GM12878 (cell line): ENCODE results near the gene SCP2D1. TPM values are rescaled to one million over a fixed set of nuclear protein-coding genes. Genes with fewer than 3 reads are reported as not detected.

Source experiments
- ATAC-seq: fragments of 200-7000 bp; cut with Tn5 transposase; 3 replicates; pipeline ENCODE4 v1.9.1; 2020; ENCODE audit warnings: mild to moderate bottlenecking, moderate library complexity
- BruUV-seq: library from RNA; stranded (reverse); fragments of 400-500 nt; replicated peaks from 2 replicates; lab custom pipeline; 2021; lab: Mats Ljungman, UMichigan
- CTCF ChIA-PET: fragments of 300-600 bp; sonication (Branson Sonifier 250); formaldehyde crosslinking; extraction: SDS; loops from one replicate; lab custom pipeline; 2021; ENCODE audit warnings: inconsistent platforms; lab: Yijun Ruan, JAX
- POLR2A ChIA-PET: fragments of 350-600 bp; formaldehyde crosslinking; extraction: SDS; loops from one replicate; lab custom pipeline; 2021; ENCODE audit warnings: inconsistent platforms; lab: Charles Lee
- RAD21 ChIA-PET: fragments of 300-600 bp; sonication (Branson Sonifier 250); formaldehyde crosslinking; loops from one replicate; lab custom pipeline; 2023; ENCODE audit warnings: antibody characterized with exemption; ENCODE audit not compliant: unreplicated experiment; lab: Charles Lee
- SMC1A ChIA-PET: fragments of 300-600 bp; sonication (Branson Sonifier 250); formaldehyde crosslinking; loops from one replicate; lab custom pipeline; 2023; ENCODE audit not compliant: unreplicated experiment, uncharacterized antibody; lab: Charles Lee
- DNase-seq: peaks from one replicate; pipeline ENCODE4 v3.0.0-alpha.2; 2011; ENCODE audit warnings: low read depth, low spot score
- FAIRE-seq: peaks from 3 replicates; lab custom pipeline; 2011; peaks lifted over from hg19 to GRCh38; lab: Jason Lieb, UNC
- H2AFZ ChIP-seq: 2 replicates; pipeline ENCODE4 v1.6.0; 2011; ENCODE audit warnings: low read depth, low read length, control low read depth; ENCODE audit not compliant: control insufficient read depth
- H3K27ac ChIP-seq: 2 replicates; pipeline ENCODE4 v1.5.1; 2011; ENCODE audit warnings: control low read depth; ENCODE audit not compliant: control insufficient read depth, insufficient read depth
- H3K27me3 ChIP-seq, 2 experiments: replicated peaks in 1 of 2; 2 replicates each; pipeline versions ENCODE4 v1.6.0 to v1.6.1; 2011; ENCODE audit warnings: low read length in 1 of 2; ENCODE audit not compliant: control insufficient read depth in 2 of 2, insufficient read depth in 2 of 2
- H3K36me3 ChIP-seq, 2 experiments: 2 replicates each; pipeline ENCODE4 v1.5.1; 2011; ENCODE audit warnings: low read length in 1 of 2; ENCODE audit not compliant: control insufficient read depth in 2 of 2, insufficient read depth in 2 of 2
- H3K4me1 ChIP-seq: 2 replicates; pipeline ENCODE4 v1.6.1; 2011; ENCODE audit warnings: mild to moderate bottlenecking, low read length, moderate library complexity, mixed read lengths; ENCODE audit not compliant: control insufficient read depth, insufficient read depth
- H3K4me2 ChIP-seq: 2 replicates; pipeline ENCODE4 v1.6.0; 2011; ENCODE audit warnings: control low read depth; ENCODE audit not compliant: control insufficient read depth, insufficient read depth
- H3K4me3 ChIP-seq: fragments of 200-600 bp; sonication (generic); 2 replicates; pipeline ENCODE4 v1.5.1; 2016
- H3K79me2 ChIP-seq: 2 replicates; pipeline ENCODE4 v1.6.0; 2011; ENCODE audit warnings: low read length; ENCODE audit not compliant: control insufficient read depth, insufficient read depth
- H3K9ac ChIP-seq: 2 replicates; pipeline ENCODE4 v1.8.0; 2011; ENCODE audit warnings: low read length, control low read depth, mixed read lengths; ENCODE audit not compliant: control insufficient read depth, insufficient read depth
- H3K9me3 ChIP-seq: replicated peaks from 3 replicates; pipeline ENCODE4 v1.5.1; 2011; ENCODE audit warnings: mild to moderate bottlenecking, low read length; ENCODE audit not compliant: control insufficient read depth, insufficient read depth
- H4K20me1 ChIP-seq: 2 replicates; pipeline ENCODE4 v1.6.0; 2011; ENCODE audit not compliant: control insufficient read depth, insufficient read depth
- CEBPB ChIP-seq, 2 experiments: fragments of 150-350 bp in 1 of 2; IDR thresholded peaks; 2 replicates each; pipeline ENCODE4 v1.6.1; 2012 to 2014; ENCODE audit warnings: low read depth in 2 of 2, low read length in 2 of 2, borderline replicate concordance in 1 of 2, inconsistent platforms in 1 of 2
- ESRRA ChIP-seq: IDR thresholded peaks from 2 replicates; pipeline ENCODE4 v1.6.1; 2012; ENCODE audit warnings: mild to moderate bottlenecking, low read length, improper control_type of control experiment
- NFXL1 ChIP-seq: fragments of 450-650 bp; IDR thresholded peaks from 2 replicates; pipeline ENCODE4 v1.6.1; 2017; ENCODE audit warnings: antibody characterized with exemption, mild to moderate bottlenecking, borderline replicate concordance
- NR2C2 ChIP-seq: IDR thresholded peaks from 2 replicates; pipeline ENCODE4 v1.6.1; 2011; ENCODE audit warnings: borderline replicate concordance, low read depth; ENCODE audit not compliant: control insufficient read depth, insufficient read length
- POLR2A ChIP-seq: IDR thresholded peaks from 2 replicates; pipeline ENCODE4 v1.6.1; 2011; ENCODE audit warnings: low read depth, mild to moderate bottlenecking, low read length
- RB1 ChIP-seq: fragments of 450-650 bp; formaldehyde crosslinking; IDR thresholded peaks from 2 replicates; pipeline ENCODE4 v1.6.1; 2017; ENCODE audit warnings: mild to moderate bottlenecking, borderline replicate concordance
- RUNX3 ChIP-seq: IDR thresholded peaks from 2 replicates; pipeline ENCODE4 v1.6.1; 2012; ENCODE audit warnings: low read length, inconsistent platforms
- SIN3A ChIP-seq: IDR thresholded peaks from 2 replicates; pipeline ENCODE4 v1.6.1; 2012; ENCODE audit warnings: low read depth, low read length, improper control_type of control experiment
- SIX5 ChIP-seq: IDR thresholded peaks from 2 replicates; pipeline ENCODE4 v1.6.1; 2011; ENCODE audit warnings: mild to moderate bottlenecking, low read depth, low read length, moderate library complexity; ENCODE audit not compliant: severe bottlenecking
- SMAD1 ChIP-seq: fragments of 450-650 bp; IDR thresholded peaks from 2 replicates; pipeline ENCODE4 v1.6.1; 2018; ENCODE audit warnings: mild to moderate bottlenecking, low read depth; ENCODE audit not compliant: partially characterized antibody
- TCF12 ChIP-seq: IDR thresholded peaks from 2 replicates; pipeline ENCODE4 v1.6.1; 2011; ENCODE audit warnings: low read depth, mild to moderate bottlenecking, low read length
- USF1 ChIP-seq: IDR thresholded peaks from 2 replicates; pipeline ENCODE4 v1.6.1; 2011; ENCODE audit warnings: borderline replicate concordance, low read depth, mild to moderate bottlenecking, moderate library complexity, mixed read lengths, low read length; ENCODE audit not compliant: insufficient read depth; ENCODE audit errors: extremely low read length
- ZSCAN29 ChIP-seq: fragments of 450-650 bp; IDR thresholded peaks from 2 replicates; pipeline ENCODE4 v1.6.1; 2017; ENCODE audit warnings: mild to moderate bottlenecking, moderate library complexity
- WGBS: methylation state at CpG from one replicate; pipeline ENCODE4 v1.1.6; 2016; ENCODE audit warnings: low lambda C conversion rate; ENCODE audit not compliant: insufficient replicate concordance, insufficient coverage; ENCODE audit errors: missing lambda C conversion rate; 5-methylcytosine and 5-hydroxymethylcytosine counted together
- in situ Hi-C: fragments of 300-500 bp; cut with MboI; formaldehyde crosslinking; loops from 9 replicates; pipeline ENCODE4 v1.14.3; 2018; ENCODE audit warnings: mixed read lengths
- intact Hi-C: fragments of 100-400 bp; cut with micrococcal nuclease; formaldehyde crosslinking; loops from one replicate; pipeline ENCODE4 v1.14.2; 2022; ENCODE audit not compliant: unreplicated experiment
- polyA plus RNA-seq, 11 experiments: library from polyadenylated mRNA; depleted of rRNA in 4 of 11; unstranded in 6 of 11; stranded (reverse) in 5 of 11; fragments of >200 nt; fragmentation: Nextera tagmentation in 4 of 11; fragmentation: Illumina TruSeq in 1 of 11; extraction: Ambion mirVana in 4 of 11; extraction: Trizol in 1 of 11; gene quantifications; 1 replicate in 1 of 11; 2 replicates in 10 of 11; pipeline versions ENCODE4 v1.2.1 to v1.2.3, GENCODE V29; 2011 to 2016; ENCODE audit warnings: inconsistent platforms in 2 of 11, missing spikeins in 2 of 11, low read depth in 1 of 11
- total RNA-seq, 4 experiments: library from RNA; depleted of rRNA in 3 of 4; stranded (reverse); fragments of >200 nt in 3 of 4; fragmentation: Illumina TruSeq in 1 of 4; extraction: Trizol in 1 of 4; gene quantifications; 2 replicates each; pipeline versions ENCODE4 v1.2.1 to v1.2.3, GENCODE V29; 2013 to 2021
- TF ChIP-seq, protein P1 (sequence below): fragments of 150-350 bp; IDR thresholded peaks from 2 replicates; pipeline ENCODE4 v1.6.1; 2016; ENCODE audit warnings: low read depth, low read length
- TF ChIP-seq, protein P2 (sequence below): IDR thresholded peaks from 2 replicates; pipeline ENCODE4 v1.6.1; 2011; ENCODE audit warnings: low read depth, mild to moderate bottlenecking, low read length, moderate library complexity, borderline replicate concordance; ENCODE audit errors: extremely low read depth

Gene SCP2D1
- total and polyA plus RNA-seq, 10 of the 15 experiments (the other 5 are each of a cell fraction or from before 2014, with no cell fraction given), result not detected

GRCh38 chr20:18822832-18823231 lies 9.2 kb downstream of the SCP2D1 start (continued):
- TF ChIP-seq USF1 (no peak), RUNX3 (no peak), NFXL1 (no peak), RB1 (no peak)

GRCh38 chr20:18831830-18832499 lies 18.4 kb downstream of the SCP2D1 start:
- Histone ChIP-seq H3K9ac (no peak overlapping the region), H3K27me3 (no peaks in the 10 kb centered on the region), H3K4me3 (no peak overlapping the region), H3K9me3 (no peaks in the 10 kb centered on the region), H3K4me2 (no peak overlapping the region), H2AFZ (no peak overlapping the region), H3K4me1 (no peaks in the 10 kb centered on the region), H3K36me3 (no peaks in the 10 kb centered on the region), H3K27ac (no peak overlapping the region), H3K79me2 (no peaks in the 10 kb centered on the region), H4K20me1 (no peaks in the 10 kb centered on the region)
- ChIA-PET RAD21 (no interaction called here), SMC1A (no interaction called here), CTCF (no interaction called here), POLR2A (no interaction called here)
- 27% methylated on average over 5 of the region's 5 CpGs for WGBS
- ATAC-seq (no peak), FAIRE-seq (no peak), DNase-seq (no peak)
- intact Hi-C loops (no loop called here), in situ Hi-C loops (no loop called here)
- no TSS peak for BruUV-seq
- TF ChIP-seq TCF12 (no peak), RB1 (no peak), ZSCAN29 (no peak), SIN3A (no peak), USF1 (no peak), SIX5 (no peak), CEBPB (IDR thresholded peaks at IDR 0.05; ENCODE audit: borderline replicate concordance in 1 of 2, low read depth in 2 of 2, low read length in 2 of 2) (no peak), NR2C2 (no peak), ESRRA (no peak), POLR2A (no peak), SMAD1 (no peak)
- TF ChIP-seq, protein P1, sequence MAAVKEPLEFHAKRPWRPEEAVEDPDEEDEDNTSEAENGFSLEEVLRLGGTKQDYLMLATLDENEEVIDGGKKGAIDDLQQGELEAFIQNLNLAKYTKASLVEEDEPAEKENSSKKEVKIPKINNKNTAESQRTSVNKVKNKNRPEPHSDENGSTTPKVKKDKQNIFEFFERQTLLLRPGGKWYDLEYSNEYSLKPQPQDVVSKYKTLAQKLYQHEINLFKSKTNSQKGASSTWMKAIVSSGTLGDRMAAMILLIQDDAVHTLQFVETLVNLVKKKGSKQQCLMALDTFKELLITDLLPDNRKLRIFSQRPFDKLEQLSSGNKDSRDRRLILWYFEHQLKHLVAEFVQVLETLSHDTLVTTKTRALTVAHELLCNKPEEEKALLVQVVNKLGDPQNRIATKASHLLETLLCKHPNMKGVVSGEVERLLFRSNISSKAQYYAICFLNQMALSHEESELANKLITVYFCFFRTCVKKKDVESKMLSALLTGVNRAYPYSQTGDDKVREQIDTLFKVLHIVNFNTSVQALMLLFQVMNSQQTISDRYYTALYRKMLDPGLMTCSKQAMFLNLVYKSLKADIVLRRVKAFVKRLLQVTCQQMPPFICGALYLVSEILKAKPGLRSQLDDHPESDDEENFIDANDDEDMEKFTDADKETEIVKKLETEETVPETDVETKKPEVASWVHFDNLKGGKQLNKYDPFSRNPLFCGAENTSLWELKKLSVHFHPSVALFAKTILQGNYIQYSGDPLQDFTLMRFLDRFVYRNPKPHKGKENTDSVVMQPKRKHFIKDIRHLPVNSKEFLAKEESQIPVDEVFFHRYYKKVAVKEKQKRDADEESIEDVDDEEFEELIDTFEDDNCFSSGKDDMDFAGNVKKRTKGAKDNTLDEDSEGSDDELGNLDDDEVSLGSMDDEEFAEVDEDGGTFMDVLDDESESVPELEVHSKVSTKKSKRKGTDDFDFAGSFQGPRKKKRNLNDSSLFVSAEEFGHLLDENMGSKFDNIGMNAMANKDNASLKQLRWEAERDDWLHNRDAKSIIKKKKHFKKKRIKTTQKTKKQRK, result no peak
- TF ChIP-seq, protein P2, sequence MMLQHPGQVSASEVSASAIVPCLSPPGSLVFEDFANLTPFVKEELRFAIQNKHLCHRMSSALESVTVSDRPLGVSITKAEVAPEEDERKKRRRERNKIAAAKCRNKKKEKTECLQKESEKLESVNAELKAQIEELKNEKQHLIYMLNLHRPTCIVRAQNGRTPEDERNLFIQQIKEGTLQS, result no peak
